Hepatocyte (in vitro differentiated cells): ENCODE data around the gene MRPS24. TPM values are rescaled to one million over a fixed set of nuclear protein-coding genes. Genes with fewer than 3 reads are reported as not detected.
A peak's percentile ranks its signal among the peaks of the same experiment; 100 is the strongest.

Source experiments
- DNase-seq: peaks from one replicate; pipeline ENCODE4 v3.0.0-alpha.2; 2016; ENCODE audit warnings: low spot score
- H2AFZ ChIP-seq: fragments of 200-600 bp; sonication (generic); 2 replicates; pipeline ENCODE4 v1.6.0; 2016; ENCODE audit warnings: antibody characterized with exemption, mild to moderate bottlenecking
- H3K27ac ChIP-seq: fragments of 200-600 bp; sonication (generic); 2 replicates; pipeline ENCODE4 v1.5.1; 2016; ENCODE audit warnings: mild to moderate bottlenecking
- H3K27me3 ChIP-seq: fragments of 200-600 bp; sonication (generic); 2 replicates; pipeline ENCODE4 v1.6.1; 2016
- H3K36me3 ChIP-seq: fragments of 200-600 bp; sonication (generic); replicated peaks from 2 replicates; pipeline ENCODE4 v1.5.1; 2016; ENCODE audit warnings: low read depth; ENCODE audit not compliant: insufficient read depth
- H3K4me1 ChIP-seq: fragments of 200-600 bp; sonication (generic); 2 replicates; pipeline ENCODE4 v1.5.1; 2016; ENCODE audit warnings: mild to moderate bottlenecking, moderate library complexity; ENCODE audit not compliant: insufficient read depth
- H3K4me2 ChIP-seq: fragments of 200-600 bp; sonication (generic); 2 replicates; pipeline ENCODE4 v1.6.0; 2016
- H3K4me3 ChIP-seq: fragments of 200-600 bp; sonication (generic); 2 replicates; pipeline ENCODE4 v1.5.1; 2016; ENCODE audit warnings: mild to moderate bottlenecking
- H3K79me2 ChIP-seq: fragments of 200-600 bp; sonication (generic); 2 replicates; pipeline ENCODE4 v1.6.0; 2017; ENCODE audit warnings: mild to moderate bottlenecking
- H3K9me2 ChIP-seq: fragments of 200-600 bp; sonication (generic); replicated peaks from 2 replicates; pipeline ENCODE4 v1.6.0; 2017; ENCODE audit warnings: mild to moderate bottlenecking; ENCODE audit not compliant: insufficient read depth
- H3K9me3 ChIP-seq: fragments of 200-600 bp; sonication (generic); 2 replicates; pipeline ENCODE4 v1.5.1; 2016; ENCODE audit warnings: low read depth, mild to moderate bottlenecking
- H4K20me1 ChIP-seq: fragments of 200-600 bp; sonication (generic); 2 replicates; pipeline ENCODE4 v1.6.0; 2016; ENCODE audit warnings: mild to moderate bottlenecking; ENCODE audit not compliant: insufficient read depth, poor library complexity, severe bottlenecking
- CTCF ChIP-seq: fragments of 200-600 bp; sonication (generic); IDR thresholded peaks from 2 replicates; pipeline ENCODE4 v1.5.1; 2016; ENCODE audit warnings: antibody characterized with exemption, mild to moderate bottlenecking; ENCODE audit not compliant: poor library complexity
- EZH2 ChIP-seq: fragments of 200-600 bp; sonication (generic); IDR thresholded peaks from 2 replicates; pipeline ENCODE4 v1.6.1; 2016; ENCODE audit warnings: antibody characterized with exemption, mild to moderate bottlenecking, borderline replicate concordance
- EZH2phosphoT487 ChIP-seq: fragments of 200-600 bp; sonication (generic); IDR thresholded peaks from one replicate; pipeline ENCODE4 v1.6.1; 2018; ENCODE audit warnings: antibody characterized with exemption, mild to moderate bottlenecking, low read depth, moderate library complexity; ENCODE audit not compliant: unreplicated experiment, severe bottlenecking
- WGBS: methylation state at CpG from one replicate; pipeline ENCODE4 v1.1.6; 2016; ENCODE audit warnings: low lambda C conversion rate; ENCODE audit errors: missing lambda C conversion rate; 5-methylcytosine and 5-hydroxymethylcytosine counted together
- polyA plus RNA-seq: library from polyadenylated mRNA; unstranded; fragments of >200 nt; fragmentation: Nextera tagmentation; extraction: Ambion mirVana; gene quantifications from 2 replicates; pipeline ENCODE4 v1.2.1, GENCODE V29; 2016
- total RNA-seq: library from RNA; depleted of rRNA; stranded (reverse); fragments of >200 nt; gene quantifications from 2 replicates; pipeline ENCODE4 v1.2.3, GENCODE V29; 2014

MRPS24 gene
- total and polyA plus RNA-seq, 2 experiments from 2014 or later: 72.4 to 150 TPM

GRCh38 chr7:43856316-43856715 lies 13.0 kb downstream of the MRPS24 start:
- no peak overlapping the region for H3K4me3 ChIP-seq
- no peak overlapping the region for H3K27ac ChIP-seq
- TF ChIP-seq EZH2 (no peak), EZH2phosphoT487 (no peak), CTCF (no peak)
- H3K4me1 ChIP-seq: no peaks in the 10 kb centered on the region
- H4K20me1 ChIP-seq: no peaks in the 10 kb centered on the region
- H2AFZ ChIP-seq: no peak overlapping the region
- no peaks in the 10 kb centered on the region for H3K36me3 ChIP-seq
- no peak overlapping the region for H3K4me2 ChIP-seq
- no peaks in the 10 kb centered on the region for H3K9me3 ChIP-seq
- WGBS: 93% methylated on average over 4 of the region's 4 CpGs
- no peaks in the 10 kb centered on the region for H3K79me2 ChIP-seq
- DNase-seq: no peak
- H3K9me2 ChIP-seq: no peaks in the 10 kb centered on the region
- H3K27me3 ChIP-seq: no peaks in the 10 kb centered on the region

GRCh38 chr7:43855176-43855575 lies 14.1 kb downstream of the MRPS24 start:
- Histone ChIP-seq H3K9me2 (no peaks in the 10 kb centered on the region), H3K4me2 (no peak overlapping the region), H3K27ac (no peak overlapping the region), H3K27me3 (no peaks in the 10 kb centered on the region), H3K36me3 (no peaks in the 10 kb centered on the region), H3K4me1 (no peaks in the 10 kb centered on the region), H3K9me3 (no peaks in the 10 kb centered on the region), H3K79me2 (no peaks in the 10 kb centered on the region), H3K4me3 (no peak overlapping the region), H4K20me1 (no peaks in the 10 kb centered on the region), H2AFZ (no peak overlapping the region)
- DNase-seq: no peak
- no peak for TF ChIP-seq EZH2
- TF ChIP-seq EZH2phosphoT487: no peak
- no peak for TF ChIP-seq CTCF

GRCh38 chr7:43851805-43852204 lies 17.5 kb downstream of the MRPS24 start:
- no peak overlapping the region for H2AFZ ChIP-seq
- peak; percentile 20 for DNase-seq
- H3K4me1 ChIP-seq: no peaks in the 10 kb centered on the region
- H3K36me3 ChIP-seq: no peaks in the 10 kb centered on the region
- H3K4me2 ChIP-seq: no peak overlapping the region
- H4K20me1 ChIP-seq: no peaks in the 10 kb centered on the region
- no peak overlapping the region for H3K4me3 ChIP-seq
- H3K27me3 ChIP-seq: no peaks in the 10 kb centered on the region
- H3K9me3 ChIP-seq: no peaks in the 10 kb centered on the region
- 84% methylated on average over 2 of the region's 2 CpGs for WGBS
- no peaks in the 10 kb centered on the region for H3K79me2 ChIP-seq
- no peak overlapping the region for H3K27ac ChIP-seq
- H3K9me2 ChIP-seq: no peaks in the 10 kb centered on the region
- no peak for TF ChIP-seq EZH2phosphoT487
- TF ChIP-seq EZH2: no peak
- TF ChIP-seq CTCF: no peak
